Endometrial microvascular endothelial cells (primary cell): ENCODE data around the gene COLGALT1. TPM values are rescaled to one million over a fixed set of nuclear protein-coding genes. Genes with fewer than 3 reads are reported as not detected.
"Not testable (repeated sequence)": the region's sequence is repeated elsewhere in the genome, so short reads cannot be mapped to it uniquely, and the experiment has no call there.

Source experiments
- in situ Hi-C: cut with HindIII; loops from 2 replicates; pipeline ENCODE4 v1.10.0; 2017; ENCODE audit warnings: low sequenced_read_pairs, low pct_unique_long_range_greater_than_20kb; ENCODE audit errors: inconsistent ontology term
- total RNA-seq: library from RNA; depleted of rRNA; stranded (reverse); fragments of >200 nt; gene quantifications from one replicate; pipeline ENCODE4 v1.2.3, GENCODE V29; 2015; ENCODE audit errors: inconsistent ontology term

Gene COLGALT1
- total RNA-seq, 1 donor from 2014 or later = 79.4 TPM

- in situ Hi-C loops = no loop called here
Measured at GRCh38 chr19:17553256-17553655, 2.2 kb upstream of the COLGALT1 start.

DNA sequence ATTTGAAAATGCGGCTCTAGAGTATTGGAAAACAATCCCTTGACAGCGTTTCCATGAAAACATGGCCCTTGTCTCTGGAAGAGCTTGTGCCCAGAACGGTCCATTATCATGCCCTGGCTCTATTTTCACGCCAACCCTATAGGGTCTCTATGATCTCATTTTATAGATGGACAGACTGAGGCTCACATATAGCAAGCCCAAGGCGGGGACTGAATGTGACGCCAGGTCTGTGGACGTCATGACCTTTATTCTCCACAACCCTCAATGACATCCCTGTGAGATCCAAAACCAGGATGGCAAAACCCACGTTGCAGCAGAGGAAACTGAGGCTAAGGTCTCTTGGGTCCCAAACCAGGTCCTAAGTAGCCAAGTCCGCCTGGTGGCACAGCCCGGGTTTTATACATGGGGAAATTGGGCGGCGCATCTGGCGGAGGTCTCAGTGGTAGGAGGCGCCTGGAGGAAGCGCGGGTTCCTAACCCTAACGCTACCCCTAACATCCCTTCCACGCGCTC lies 425 bp upstream of the COLGALT1 start:
- in situ Hi-C loops = no loop called here

GRCh38 chr19:17555929-17556813 lies 722 bp downstream of the COLGALT1 start:
- in situ Hi-C loops = no loop called here

- in situ Hi-C loops = no loop called here
Measured at GRCh38 chr19:17556995-17557394, 1.5 kb downstream of the COLGALT1 start.

DNA sequence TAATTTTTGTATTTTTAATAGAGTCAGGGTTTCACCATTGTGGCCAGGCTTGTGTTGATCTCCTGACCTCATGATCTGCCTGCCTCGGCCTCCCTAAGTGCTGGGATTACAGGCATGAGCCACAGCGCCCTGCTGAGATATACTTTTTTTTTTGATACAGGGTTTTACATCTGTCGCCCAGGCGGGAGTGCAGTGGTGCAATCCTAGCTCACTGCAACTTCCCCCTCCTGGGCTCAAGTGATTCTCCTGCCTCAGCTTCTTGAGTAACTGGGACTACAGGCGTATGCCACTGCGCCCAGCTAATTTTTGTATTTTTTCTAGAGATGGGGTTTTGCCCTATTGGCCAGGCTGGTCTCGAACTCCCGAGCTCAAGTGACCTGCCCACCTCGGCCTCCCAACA lies 2.0 kb downstream of the COLGALT1 start:
- in situ Hi-C loops = no loop called here

DNA sequence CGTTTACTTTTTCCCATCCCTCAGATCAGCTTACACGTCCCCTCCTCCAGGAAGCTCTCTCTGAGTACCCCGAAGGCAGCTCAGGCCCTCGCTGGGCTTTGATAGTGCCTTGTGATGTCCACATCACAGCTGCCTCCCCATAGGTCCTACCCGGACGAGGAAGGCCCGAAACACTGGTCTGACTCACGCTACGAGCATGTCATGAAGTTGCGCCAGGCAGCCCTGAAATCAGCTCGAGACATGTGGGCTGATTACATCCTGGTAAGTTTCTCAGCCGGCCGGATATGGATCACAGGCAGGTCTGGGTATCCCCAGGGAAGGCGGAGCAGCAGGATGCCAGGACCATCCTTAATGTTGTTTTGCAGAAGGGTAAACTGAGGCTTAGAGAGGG lies 4.8 kb downstream of the COLGALT1 start:
- in situ Hi-C loops = no loop called here

DNA sequence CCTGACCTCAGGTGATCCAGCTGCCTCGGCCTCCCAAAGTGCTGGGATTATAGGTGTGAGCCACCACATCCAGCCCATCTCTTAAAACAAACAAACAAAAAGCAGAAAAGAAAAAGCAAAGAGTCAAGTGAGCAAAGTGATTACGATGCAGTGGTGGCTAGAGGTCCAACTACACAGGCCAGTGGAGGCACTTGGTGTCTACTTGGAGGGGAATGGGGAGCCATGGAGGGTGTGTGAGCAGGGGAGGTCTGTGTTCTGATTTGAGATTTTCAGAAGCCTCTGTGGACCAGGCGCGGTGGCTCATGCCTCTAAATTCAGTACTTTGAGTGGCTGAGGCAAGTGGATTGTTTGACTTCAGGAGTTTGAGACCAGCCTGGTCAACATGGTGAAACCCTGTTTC lies 6.6 kb downstream of the COLGALT1 start:
- in situ Hi-C loops = no loop called here

DNA sequence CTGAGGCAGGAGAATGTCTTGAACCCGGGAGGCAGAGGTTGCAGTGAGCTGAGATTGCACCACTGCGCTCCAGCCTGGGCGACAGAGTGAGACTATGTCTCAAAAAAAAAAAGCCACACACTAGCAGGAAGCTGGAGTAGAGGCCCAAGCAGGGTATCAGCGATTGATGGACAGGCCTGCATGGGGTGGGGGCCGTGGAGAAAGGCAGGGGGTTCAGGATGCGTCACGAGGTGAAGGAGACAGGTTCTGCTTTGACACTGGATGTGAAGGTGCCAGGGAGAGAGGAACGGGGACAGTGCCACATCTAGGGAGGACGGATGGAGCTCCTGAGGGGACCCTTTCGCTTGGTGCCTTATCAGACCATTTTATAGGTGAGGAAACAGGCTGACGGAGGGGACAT lies 7.1 kb downstream of the COLGALT1 start:
- in situ Hi-C loops = no loop called here

GRCh38 chr19:17564781-17565180 lies 9.3 kb downstream of the COLGALT1 start:
- in situ Hi-C loops = no loop called here

- in situ Hi-C loops = no loop called here
Measured at GRCh38 chr19:17565611-17566010, 10.2 kb downstream of the COLGALT1 start.

GRCh38 chr19:17567940-17568339 lies 12.5 kb downstream of the COLGALT1 start:
- in situ Hi-C loops = no loop called here

DNA sequence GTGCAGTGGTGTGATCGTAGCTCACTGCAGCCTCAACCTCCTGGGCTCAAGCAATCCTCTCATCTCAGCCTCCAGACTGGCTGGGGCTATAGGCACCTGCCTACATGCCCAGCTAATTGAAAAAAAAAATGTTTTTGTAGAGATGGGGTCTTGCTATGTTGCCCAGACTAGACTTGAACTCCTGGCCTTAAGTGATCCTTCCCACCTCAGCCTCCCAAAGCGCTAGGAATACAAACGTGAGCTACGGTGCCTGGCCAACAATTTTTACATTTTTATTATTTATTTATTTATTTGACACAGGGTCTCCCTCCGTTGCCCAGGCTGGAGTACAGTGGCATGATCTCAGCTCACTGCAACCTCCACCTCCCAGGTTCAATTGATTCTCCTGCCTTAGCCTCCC lies 14.8 kb downstream of the COLGALT1 start:
- in situ Hi-C loops = not testable (repeated sequence)

DNA sequence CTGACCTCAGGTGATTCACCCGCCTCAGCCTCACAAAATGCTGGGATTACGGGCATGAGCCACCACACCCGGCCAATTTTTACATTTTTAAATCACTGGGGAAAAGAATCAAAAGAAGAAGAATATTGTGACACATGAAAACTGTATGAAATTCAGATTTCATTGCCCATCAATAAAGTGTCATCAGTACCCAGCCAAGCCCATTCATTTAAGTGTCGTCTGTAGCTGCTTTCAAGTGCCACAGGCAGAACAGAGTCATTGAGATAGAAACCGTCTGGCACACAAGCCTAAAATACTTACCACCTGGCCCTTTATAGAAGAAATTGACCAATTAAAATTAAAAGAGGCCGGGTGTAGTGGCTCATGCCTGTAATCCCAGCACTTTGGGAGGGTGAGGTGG lies 15.3 kb downstream of the COLGALT1 start:
- in situ Hi-C loops = no loop called here

DNA sequence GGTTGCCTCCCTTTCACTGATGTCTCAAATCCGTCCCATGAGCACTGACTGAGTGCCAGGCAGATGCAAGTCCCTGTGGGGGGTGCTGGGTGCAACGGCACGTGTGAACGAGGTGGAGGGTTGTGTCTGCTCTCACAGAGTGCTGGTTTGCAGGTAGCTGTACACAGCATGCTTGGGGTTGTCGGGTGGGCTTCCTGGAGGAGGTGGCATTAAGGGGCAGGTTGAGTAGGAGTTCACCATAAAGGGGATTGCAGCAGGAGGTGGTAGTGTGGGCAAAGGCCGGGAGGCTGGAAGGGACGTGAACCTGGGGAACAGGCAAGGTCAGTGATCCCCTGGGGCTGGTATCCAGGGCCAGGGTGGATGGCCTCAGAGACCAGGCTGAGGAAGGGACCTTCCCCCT lies 17.2 kb downstream of the COLGALT1 start:
- in situ Hi-C loops = no loop called here

DNA sequence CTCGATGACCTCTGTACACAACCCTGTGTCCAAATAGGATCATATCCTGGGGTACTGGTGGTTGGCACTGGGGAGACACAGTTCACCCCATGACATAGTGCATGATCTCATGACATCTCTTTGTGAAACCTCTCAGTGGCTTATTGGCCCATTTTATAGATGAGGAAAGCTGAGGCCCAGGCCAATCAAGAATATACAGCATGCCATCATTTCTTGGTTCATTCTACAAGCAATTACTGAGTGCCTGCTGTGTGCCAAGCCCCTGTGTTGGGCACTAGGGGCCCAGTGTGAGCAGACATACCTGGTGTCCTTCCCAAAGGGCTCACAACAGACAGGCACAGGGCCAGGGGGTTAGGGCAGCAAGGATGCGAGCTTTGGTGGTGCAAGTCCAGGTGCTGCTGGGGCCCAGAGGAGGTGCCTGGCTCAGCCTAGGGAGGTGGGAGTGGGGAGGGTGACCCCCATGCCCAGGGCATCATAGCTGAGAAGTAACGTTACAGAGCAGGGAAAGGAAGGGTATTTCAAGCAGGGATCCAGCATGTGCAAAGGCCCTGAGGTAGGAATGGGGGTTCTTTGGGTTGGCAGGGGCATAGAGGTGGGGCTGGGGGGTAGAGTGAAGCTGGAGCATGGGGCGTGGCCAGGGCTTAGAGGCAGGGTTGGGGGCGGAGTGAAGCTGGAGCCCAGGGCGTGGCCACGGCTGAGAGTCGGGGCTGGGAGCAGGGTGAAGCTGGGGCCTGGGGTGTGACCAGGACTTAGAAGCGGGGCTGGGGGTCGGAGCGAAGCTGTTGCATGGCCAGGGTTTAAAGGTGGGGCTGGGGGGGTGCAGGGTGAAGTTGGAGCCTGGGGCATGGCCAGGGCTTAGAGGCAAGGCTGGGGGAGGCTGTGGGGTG lies 20.7 kb downstream of the COLGALT1 start:
- in situ Hi-C loops = no loop called here

DNA sequence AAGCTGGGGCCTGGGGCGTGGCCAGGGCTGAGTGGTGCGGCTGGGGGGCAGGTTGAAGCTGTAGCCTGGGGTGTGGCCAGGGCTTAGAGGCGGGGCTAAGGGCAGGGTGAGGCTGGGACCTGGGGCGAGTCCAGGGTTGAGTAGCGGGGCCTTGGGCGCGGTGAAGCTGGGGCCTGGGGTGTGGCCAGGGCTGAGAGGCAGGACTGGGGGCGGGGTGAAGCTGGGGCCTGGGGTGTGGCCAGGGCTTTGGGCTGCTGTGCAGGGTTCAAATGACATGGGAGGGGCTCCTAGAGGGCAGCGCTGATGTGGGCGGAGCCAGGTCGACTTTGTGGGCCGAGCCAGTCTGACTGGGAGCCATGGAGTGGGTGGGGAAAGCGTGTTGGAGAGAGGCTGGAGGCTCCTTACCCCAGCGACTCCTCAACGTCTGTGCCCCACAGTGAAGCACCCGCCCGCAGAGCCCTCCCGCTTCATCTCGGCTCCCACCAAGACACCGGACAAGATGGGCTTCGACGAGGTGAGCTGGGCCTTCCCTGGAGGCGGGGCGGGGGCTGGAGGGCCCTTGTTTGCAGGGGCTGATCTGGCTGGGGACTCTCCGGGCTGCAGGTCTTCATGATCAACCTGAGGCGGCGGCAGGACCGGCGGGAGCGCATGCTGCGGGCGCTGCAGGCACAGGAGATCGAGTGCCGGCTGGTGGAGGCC lies 21.5 kb downstream of the COLGALT1 start:
- in situ Hi-C loops = no loop called here

- in situ Hi-C loops = no loop called here
Measured at GRCh38 chr19:17577457-17578097, 22.1 kb downstream of the COLGALT1 start.

DNA sequence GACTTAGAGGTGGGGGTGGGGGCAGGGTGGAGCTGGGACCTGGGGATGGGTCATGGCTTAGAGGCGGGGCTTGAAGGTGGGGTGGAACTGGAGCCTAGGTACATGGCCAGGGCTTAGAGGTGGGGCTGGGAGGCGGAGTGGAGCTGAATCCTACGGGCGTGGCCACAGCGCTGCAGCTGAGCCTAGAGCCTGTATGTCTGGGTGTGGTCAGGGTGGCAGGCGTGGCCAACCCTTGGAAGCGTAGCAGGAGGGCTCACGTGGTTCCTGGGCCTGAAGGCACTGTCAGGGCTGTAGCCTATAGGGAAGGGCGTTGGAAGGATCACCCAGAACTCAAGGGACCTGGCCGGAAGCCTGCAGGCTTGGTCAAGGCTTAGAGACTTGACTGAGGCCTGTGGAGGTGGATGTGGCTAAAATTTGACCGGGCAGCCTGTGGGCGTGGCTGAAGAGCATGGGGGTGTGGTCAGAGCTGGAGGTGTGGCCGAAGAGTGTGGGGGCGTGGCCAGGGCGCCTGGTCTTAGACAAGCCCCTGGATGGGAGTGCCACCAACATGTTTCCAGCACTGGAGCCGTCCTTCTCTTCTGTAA lies 24.3 kb downstream of the COLGALT1 start:
- in situ Hi-C loops = no loop called here
